Ramos (cell line): Measurements from ENCODE around the gene CLEC10A.

Experiments
- in situ Hi-C: fragments of 300-500 bp; cut with MboI; formaldehyde crosslinking; loops from one replicate; pipeline ENCODE4 v1.14.3; 2022; ENCODE audit warnings: low sequenced_read_pairs; ENCODE audit not compliant: unreplicated experiment

The CLEC10A gene

DNA sequence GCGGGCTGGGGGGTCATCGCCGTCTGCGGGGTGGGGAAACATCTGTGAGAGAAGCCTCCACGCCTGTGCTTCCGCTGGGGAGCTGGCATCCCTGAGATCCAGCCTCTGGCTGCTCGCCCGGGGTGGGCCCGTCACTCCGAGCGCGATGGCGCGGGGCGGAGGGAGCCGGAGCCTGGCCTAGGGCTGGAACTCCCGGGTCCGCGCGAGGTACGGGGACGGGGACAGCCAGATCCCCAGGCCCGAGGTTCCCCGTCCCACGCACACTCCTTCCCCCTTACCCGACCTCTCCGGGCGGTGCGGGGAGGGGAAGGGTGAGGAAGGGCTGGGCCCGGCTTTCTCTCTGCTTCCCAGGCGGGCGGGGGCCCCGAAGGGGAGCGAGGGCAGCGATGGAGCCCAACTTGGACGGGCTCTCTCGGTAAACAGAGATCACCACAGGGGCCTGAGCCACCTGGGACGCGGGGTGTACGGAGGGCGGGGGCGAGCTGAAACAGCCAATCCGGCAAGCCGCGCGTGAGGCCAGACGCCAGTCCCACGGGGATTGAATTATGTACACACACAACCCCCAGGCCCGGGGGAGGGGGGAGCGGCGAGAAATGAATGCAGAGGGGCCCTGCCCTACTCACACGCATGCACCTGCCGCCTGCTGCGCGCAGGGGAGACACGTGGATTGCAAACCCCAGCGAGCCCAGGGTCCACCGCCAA is 36.4 kb downstream of the CLEC10A start, which contains the start of gene SLC16A11:
Gene SLC16A11, minus strand, starts transcription at position 596 of the 702 bp plus-strand sequence. Its CDS starts 579 bp downstream, at position 17.
- in situ Hi-C loops, result no loop called here

DNA sequence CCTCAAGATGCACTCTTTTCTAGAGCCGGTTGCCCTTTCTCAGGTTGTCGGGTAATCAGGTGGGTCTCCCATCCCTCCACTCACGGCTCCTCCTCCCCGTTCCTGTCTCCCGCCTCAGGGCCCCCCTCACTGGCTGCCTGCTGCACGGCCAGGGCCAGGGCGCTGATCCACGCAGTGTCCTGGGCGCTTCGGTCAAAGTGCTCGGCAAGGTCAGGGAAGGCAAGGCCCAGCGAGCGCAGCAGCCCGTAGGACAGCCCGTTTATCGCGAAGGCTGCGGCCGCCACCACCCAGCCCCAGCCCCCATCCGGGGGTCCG is 36.9 kb downstream of the CLEC10A start:
- in situ Hi-C loops, result no loop called here

DNA sequence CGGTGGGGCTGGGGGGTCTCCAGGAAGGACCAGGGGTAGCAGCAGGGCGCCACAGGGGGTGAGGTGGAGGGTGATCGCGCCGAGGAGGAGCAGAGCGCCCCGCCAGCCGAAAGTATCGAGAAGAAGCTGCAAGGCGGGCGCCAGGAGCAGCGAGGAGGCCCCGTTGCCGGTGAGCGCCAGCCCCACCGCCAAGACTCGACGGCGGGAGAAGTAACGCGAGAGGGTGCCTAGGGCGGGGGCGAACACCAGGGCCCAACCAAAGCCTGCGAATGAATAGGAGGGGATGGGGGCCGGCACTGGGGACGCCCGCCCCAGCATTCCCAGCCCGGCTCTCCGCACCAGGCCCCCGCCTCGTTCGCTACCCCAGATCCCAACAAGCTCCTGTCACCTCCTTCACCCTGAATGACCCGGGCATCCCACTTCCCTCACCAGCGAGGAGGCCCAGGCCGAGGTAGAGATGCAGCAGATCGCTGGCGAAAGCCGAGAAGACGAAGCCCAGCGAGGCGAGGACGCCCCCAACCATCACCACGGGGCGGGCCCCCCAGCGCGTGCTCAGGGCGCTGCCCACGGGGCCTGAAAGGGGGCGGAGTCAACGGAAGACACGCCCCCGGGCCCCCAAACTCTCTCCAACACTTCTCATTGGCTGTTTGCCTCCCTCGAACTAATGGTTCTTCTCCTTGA is 37.4 kb downstream of the CLEC10A start:
- in situ Hi-C loops, result no loop called here

DNA sequence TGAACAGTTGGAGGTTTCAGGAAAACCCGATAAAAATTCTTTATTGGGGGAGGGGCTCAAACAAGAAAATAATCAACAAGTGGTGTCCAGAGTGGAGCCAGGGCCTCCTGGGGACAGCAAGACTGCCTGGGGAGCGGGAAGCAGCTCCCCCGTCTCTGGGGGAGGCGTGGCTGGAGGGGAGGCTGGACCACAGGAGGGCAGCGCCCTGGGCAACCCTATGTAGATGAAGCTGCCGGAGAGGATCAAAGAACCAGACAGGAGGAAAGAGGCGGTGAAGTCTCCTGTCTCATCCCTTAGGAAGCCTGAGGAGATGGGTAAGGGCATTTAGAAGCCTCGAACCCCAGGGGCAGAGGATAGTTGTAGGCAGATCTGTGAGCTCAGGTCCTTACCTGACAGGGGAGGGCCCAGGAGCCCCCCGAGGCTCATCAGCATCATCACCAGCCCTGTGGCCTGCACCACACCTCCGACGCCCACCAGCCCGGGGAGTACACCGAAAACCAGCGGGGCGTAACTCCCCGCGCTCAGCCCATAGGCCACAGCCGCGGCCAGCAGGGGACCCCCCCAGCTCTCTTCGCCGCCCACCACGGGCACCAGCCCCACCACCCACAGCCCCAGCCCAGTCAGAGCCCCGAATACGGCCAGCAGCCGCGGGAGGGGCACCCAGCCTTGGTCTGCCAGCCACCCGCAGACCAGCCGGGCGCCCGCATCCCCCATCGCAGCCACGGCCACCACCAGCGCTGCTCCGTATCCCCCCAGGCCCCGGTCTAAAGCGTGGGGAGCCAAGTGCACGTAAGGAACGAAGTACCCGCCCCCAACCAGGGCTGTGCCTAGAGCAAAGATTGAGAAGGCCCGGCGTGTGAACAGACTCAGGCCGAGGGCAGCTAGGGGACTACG is 38.2 kb downstream of the CLEC10A start:
- in situ Hi-C loops, result no loop called here

DNA sequence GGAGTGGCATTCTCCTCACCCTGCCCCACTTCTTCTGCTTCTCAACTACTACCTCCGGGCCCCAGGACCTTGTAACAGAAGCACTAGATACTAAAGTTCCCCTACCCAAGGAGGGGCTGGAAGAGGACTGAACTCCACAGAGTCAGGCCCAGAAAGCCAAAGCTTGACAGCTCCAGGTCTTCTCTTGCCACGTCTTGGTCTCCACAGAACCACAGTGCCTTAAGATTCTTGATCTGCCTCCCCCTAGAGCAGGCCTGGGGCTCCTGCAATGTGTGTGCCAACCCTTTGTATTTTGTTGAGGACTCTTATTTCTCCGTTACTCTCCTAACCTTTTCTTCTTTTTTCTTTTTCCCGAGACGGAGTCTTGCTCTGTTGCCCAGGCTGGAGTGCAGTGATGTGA is 40.2 kb downstream of the CLEC10A start:
- in situ Hi-C loops, result no loop called here

DNA sequence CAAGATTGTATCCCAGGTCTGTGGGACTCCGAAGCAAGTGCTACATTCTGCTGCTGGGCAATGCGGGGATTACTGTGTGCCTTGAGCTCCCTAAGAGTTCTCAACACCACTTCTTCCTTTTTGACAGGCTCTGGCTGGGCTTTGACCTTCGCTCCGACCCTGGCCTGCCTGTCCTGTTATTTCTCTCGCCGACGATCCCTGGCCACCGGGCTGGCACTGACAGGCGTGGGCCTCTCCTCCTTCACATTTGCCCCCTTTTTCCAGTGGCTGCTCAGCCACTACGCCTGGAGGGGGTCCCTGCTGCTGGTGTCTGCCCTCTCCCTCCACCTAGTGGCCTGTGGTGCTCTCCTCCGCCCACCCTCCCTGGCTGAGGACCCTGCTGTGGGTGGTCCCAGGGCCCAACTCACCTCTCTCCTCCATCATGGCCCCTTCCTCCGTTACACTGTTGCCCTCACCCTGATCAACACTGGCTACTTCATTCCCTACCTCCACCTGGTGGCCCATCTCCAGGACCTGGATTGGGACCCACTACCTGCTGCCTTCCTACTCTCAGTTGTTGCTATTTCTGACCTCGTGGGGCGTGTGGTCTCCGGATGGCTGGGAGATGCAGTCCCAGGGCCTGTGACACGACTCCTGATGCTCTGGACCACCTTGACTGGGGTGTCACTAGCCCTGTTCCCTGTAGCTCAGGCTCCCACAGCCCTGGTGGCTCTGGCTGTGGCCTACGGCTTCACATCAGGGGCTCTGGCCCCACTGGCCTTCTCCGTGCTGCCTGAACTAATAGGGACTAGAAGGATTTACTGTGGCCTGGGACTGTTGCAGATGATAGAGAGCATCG is 41.8 kb downstream of the CLEC10A start:
- in situ Hi-C loops, result no loop called here

DNA sequence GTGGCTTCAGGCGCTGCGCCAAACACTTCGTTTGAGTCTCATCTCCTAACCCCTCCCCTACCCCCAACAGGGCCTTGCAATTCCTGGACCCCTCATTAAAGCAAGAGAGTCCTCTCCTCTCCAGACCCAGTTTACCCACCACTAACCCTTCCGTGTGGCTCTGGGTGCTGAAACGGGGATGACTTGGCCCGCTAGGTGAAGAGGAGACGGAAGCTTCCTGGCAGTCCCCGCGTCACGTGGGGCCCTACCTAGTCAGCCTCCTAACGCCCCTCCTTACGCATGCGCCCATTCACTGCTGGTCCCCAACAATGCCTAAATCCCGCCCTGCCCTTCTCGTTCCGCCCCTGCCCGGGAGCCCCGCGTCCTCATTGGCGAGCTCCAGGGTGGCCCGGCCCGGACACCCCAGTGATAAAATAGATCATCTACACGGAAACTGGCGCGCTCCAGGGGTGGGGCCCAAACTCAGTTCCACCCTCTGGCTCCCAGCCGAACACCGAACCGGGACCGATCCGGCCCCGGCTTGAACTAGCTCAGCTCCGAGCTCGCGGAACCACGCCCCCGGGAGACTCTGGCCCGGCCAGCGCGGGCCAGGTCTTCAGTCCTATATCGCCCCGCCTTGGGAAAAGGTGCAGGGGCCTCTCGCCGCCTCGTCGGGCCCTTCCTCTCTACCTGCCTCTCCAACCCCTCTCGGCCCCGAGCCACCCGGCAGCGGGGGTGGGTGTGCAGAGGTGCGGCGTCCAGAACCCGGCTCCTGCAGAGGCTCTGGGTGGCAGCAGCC is 44.3 kb downstream of the CLEC10A start, which contains the start of gene SLC16A13:
Gene SLC16A13, plus strand, starts transcription at position 425 of the 778 bp plus-strand sequence. CDS start 368 bp downstream, outside the sequence.
- in situ Hi-C loops, result no loop called here

DNA sequence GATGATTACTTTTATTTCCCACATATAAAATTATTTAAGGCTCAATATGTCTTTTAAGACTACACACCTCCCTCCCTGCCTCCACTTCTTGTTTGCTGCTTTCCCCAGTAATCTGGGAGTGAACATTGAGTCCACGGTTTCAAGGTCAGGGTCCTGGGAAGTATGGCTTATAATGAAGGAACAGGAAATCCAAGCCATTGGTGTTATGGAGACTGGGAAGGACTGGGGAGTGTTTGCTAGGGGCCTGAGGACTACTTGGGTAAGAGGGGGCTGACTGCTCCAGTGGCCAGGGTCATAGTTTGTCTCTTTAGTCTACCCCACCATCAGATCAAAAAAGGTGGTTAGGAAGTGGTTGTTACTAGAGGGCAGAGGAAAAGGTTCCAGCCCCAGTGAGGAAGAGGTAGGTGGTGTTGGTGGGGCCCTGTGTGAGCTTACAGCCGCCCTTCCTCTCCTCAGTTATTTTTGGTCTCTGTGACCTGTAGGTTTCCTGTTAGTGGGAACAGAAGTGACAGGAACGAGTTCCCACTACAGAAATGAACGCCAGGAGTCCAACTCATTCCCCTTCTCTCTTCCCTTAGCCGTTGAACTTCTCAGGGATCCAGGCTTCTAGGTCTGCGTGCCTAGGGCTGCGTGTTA is 45.0 kb downstream of the CLEC10A start:
- in situ Hi-C loops, result no loop called here

DNA sequence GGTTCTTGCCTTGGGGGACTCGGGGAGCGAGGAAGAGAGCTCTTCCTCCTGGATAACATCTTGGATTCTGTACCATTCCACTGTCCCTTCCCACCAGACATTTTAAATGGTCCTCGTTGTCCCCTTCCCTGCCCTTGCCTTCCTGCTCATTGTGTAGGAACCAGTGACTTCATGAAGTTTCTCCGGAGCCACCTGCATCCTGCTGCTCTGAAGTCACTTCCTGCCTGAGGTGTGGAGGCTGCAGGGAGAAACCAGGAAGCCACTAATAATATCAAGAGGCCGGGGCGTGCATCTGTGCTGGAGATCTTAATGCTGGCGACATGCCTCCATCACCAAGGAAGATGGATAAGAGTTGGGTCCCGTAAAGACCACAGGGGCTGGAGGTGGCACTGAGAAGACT is 50.4 kb downstream of the CLEC10A start:
- in situ Hi-C loops, result no loop called here

DNA sequence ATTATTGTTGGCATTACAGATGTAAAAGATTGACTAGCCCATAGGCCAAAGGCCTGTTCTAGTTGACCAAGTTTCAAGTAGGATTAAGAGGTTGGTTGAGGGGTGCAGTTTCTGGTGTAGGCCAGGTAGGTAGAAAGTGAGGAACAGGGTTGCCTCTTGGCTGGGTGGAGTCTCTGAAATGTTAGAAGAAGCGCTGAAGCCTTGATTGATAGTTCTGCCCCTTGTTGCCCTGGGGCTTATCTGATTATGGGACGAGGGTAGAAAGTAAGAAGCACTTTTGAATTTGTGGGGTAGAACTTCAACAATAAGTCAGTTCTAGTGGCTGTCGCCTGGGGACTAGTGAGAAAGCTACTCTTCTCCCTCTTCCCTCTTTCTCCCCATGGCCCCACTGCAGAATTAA is 51.0 kb downstream of the CLEC10A start:
- in situ Hi-C loops, result no loop called here

DNA sequence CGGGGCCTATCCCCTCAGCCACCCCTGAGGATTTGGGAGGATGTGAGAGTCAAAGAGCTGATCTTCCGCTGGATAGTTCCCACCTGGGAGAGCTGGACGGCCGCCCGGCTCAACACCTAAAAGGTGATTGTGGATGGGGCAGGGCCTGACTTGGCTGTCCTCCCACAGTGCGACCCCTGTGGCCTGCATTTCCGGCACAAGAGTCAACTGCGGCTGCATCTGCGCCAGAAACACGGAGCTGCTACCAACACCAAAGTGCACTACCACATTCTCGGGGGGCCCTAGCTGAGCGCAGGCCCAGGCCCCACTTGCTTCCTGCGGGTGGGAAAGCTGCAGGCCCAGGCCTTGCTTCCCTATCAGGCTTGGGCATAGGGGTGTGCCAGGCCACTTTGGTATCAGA is 52.7 kb downstream of the CLEC10A start:
- in situ Hi-C loops, result no loop called here

DNA sequence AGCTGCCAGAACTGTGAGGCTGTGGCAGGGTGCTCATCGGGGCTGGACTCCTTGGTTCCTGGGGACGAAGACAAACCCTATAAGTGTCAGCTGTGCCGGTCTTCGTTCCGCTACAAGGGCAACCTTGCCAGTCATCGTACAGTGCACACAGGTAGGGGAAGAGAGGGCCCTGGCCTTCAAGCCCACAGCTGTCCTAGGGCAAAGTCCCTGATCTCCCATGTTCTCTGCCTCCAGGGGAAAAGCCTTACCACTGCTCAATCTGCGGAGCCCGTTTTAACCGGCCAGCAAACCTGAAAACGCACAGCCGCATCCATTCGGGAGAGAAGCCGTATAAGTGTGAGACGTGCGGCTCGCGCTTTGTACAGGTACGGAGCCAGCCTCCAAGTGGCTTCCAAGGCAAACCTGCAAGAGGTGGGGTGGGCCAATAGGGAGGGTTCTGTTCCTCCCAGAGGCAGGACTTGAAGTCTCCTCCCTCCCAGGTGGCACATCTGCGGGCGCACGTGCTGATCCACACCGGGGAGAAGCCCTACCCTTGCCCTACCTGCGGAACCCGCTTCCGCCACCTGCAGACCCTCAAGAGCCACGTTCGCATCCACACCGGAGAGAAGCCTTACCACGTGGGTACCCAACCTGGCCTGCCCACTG is 53.5 kb downstream of the CLEC10A start:
- in situ Hi-C loops, result no loop called here

DNA sequence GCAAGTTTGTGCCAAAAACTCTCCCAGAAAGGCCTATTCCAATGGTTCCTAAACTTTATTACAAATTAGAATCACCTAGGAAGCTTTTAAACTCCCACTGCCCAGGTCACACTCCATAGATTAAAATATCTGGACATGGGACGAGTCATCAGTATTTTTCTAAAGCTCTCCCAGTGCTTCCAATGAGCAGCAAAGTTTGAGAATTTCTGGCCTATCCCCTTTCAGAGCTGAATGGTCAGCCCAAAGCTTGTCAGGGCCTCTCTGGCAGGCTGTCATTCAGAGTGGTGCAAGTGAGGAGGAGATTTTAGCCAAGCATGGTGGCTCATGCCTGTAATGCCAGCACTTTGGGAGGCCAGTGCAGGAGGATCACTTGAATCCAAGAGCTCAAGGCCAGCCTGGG is 54.8 kb downstream of the CLEC10A start:
- in situ Hi-C loops, result no loop called here
